Ascending aorta (tissue), 2 donors: ENCODE data around the gene COLQ. TPM values are rescaled to one million over a fixed set of nuclear protein-coding genes. Genes with fewer than 3 reads are reported as not detected.

Experiments used
- DNase-seq, 2 donors: peaks; one replicate each; pipeline ENCODE4 v3.0.0-alpha.2; 2019; ENCODE audit warnings: low spot score in 2 of 2
- H3K27ac ChIP-seq, 2 donors: fragments of 200-600 bp; sonication (generic); one replicate each; pipeline ENCODE4 v1.5.1; 2016 to 2017; ENCODE audit warnings: mild to moderate bottlenecking in 1 of 2
- H3K27me3 ChIP-seq: fragments of 200-600 bp; sonication (generic); one replicate; pipeline ENCODE4 v1.5.1; 2017
- H3K36me3 ChIP-seq, 2 donors: fragments of 200-600 bp; sonication (generic); one replicate each; pipeline ENCODE4 v1.5.1; 2016
- H3K4me1 ChIP-seq, 2 donors: fragments of 200-600 bp; sonication (generic); one replicate each; pipeline ENCODE4 v1.5.1; 2016 to 2017; ENCODE audit warnings: mild to moderate bottlenecking in 1 of 2
- H3K4me3 ChIP-seq, 2 donors: fragments of 200-600 bp; sonication (generic); one replicate each; pipeline ENCODE4 v1.5.1; 2016 to 2017; ENCODE audit warnings: mild to moderate bottlenecking in 1 of 2
- H3K9me3 ChIP-seq, 2 donors: fragments of 200-600 bp; sonication (generic); one replicate each; pipeline ENCODE4 v1.5.1; 2016
- intact Hi-C: fragments of 100-400 bp; cut with DNase I; formaldehyde crosslinking; loops from one replicate; pipeline ENCODE4 v1.15.1; 2023
- total RNA-seq: library from RNA; depleted of rRNA; stranded (reverse); fragments of >200 nt; gene quantifications from one replicate; pipeline ENCODE4 v1.1.0, GENCODE V29; 2016
- TF ChIP-seq, protein P1 (sequence below), 3 experiments: fragments of 200-600 bp in 2 of 3; fragments of 450-650 bp in 1 of 3; sonication (generic) in 2 of 3; IDR thresholded peaks; one replicate each; pipeline ENCODE4 v1.5.1; 2016 to 2019; ENCODE audit warnings: antibody characterized with exemption in 3 of 3, mild to moderate bottlenecking in 1 of 3, moderate library complexity in 1 of 3

COLQ gene
- total RNA-seq, 1 donor from 2014 or later = 4.6 TPM

DNA sequence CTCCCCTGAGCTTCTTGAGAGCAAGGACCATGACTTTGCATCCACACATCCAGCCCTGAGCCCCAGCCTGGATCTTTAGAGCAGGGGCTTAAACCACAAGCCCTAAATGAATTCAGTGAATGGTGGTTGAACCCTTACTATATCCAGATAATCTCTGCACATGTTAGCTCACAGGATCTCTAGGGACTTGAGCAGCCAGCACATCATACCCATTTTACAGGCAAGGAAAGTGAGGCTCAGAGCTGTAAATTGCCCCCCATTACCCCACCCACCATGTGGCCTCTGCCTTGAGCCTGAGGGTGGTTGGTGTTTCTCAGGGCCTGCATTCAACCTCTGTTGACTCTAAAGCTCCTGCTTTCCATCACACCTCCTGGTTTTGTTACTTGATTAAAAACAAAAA is 66.5 kb downstream of the COLQ start:
- Histone ChIP-seq H3K27ac (no peak overlapping the region), H3K4me1 (no peaks in the 10 kb centered on the region), H3K9me3 (no peaks in the 10 kb centered on the region), H3K27me3 (no peaks in the 10 kb centered on the region), H3K4me3 (no peak overlapping the region), H3K36me3 (peaks cover 6 to 19% of the 10 kb centered on the region in 2 donors)
- intact Hi-C loops = no loop called here
- no peak for DNase-seq
- TF ChIP-seq, protein P1, sequence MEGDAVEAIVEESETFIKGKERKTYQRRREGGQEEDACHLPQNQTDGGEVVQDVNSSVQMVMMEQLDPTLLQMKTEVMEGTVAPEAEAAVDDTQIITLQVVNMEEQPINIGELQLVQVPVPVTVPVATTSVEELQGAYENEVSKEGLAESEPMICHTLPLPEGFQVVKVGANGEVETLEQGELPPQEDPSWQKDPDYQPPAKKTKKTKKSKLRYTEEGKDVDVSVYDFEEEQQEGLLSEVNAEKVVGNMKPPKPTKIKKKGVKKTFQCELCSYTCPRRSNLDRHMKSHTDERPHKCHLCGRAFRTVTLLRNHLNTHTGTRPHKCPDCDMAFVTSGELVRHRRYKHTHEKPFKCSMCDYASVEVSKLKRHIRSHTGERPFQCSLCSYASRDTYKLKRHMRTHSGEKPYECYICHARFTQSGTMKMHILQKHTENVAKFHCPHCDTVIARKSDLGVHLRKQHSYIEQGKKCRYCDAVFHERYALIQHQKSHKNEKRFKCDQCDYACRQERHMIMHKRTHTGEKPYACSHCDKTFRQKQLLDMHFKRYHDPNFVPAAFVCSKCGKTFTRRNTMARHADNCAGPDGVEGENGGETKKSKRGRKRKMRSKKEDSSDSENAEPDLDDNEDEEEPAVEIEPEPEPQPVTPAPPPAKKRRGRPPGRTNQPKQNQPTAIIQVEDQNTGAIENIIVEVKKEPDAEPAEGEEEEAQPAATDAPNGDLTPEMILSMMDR (IDR thresholded peaks at IDR 0.05) = no peak

DNA sequence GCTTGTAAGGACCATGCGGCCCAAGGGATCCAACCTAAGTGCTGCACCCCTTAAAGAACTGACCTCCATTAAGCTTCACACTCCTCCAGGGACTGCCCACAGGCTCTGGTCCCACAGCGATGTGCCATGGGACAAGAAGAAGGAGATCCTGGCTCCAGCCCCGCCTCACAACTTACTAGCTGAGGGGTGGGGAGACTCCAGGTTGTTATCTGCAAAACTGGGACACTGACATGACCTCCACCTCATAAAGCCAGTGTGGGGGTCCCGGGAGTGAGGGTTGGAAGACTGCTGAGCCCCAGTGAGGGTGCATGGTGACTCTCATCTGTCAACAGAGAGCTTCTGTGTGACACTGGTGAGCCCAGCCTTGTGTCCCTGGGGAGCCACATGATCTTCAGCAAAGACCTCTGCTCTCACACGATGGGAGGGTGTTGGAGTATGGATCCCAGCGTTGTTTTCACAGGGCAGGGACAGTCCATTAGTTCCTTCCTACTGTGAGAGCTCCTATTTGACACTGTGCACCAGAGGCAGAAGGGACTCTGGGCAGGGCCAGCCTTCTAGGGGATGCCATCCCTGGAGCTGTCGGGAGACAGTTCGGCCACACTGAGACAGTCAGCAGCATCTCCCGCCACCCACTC is 67.4 kb downstream of the COLQ start:
- TF ChIP-seq, protein P1 (IDR thresholded peaks at IDR 0.05) = no peak
- H3K27ac ChIP-seq = no peak overlapping the region
- intact Hi-C loops = no loop called here
- no peaks in the 10 kb centered on the region for H3K4me1 ChIP-seq
- no peak overlapping the region for H3K4me3 ChIP-seq
- H3K36me3 ChIP-seq = peaks cover 7 to 19% of the 10 kb centered on the region in 2 donors
- H3K27me3 ChIP-seq = no peaks in the 10 kb centered on the region
- DNase-seq = no peak
- no peaks in the 10 kb centered on the region for H3K9me3 ChIP-seq

DNA sequence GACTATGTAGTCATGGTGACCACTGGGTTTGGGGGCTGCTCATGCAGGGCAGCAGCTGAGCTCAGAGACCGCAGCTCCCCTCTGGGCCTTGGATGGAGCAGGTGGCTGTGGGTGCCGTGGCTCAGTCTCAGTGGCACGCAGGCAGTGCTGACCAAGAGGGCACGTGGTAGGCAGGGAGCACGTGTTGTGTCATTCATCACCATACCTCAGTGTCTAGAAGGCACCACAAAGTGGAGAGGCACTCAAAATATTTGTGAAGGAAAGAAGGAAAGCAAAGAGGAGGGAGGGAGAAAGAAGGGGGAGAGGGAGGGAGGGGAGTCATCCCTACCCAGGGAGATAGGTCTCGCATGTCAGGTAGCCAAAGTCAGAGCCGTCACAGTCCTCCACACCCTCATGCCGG is 68.0 kb downstream of the COLQ start:
- no peak overlapping the region for H3K4me3 ChIP-seq
- H3K4me1 ChIP-seq = no peaks in the 10 kb centered on the region
- TF ChIP-seq, protein P1 (IDR thresholded peaks at IDR 0.05) = no peak
- no peaks in the 10 kb centered on the region for H3K27me3 ChIP-seq
- no peaks in the 10 kb centered on the region for H3K9me3 ChIP-seq
- H3K27ac ChIP-seq = no peak overlapping the region
- intact Hi-C loops = no loop called here
- peaks cover 7 to 19% of the 10 kb centered on the region in 2 donors for H3K36me3 ChIP-seq
- no peak for DNase-seq

DNA sequence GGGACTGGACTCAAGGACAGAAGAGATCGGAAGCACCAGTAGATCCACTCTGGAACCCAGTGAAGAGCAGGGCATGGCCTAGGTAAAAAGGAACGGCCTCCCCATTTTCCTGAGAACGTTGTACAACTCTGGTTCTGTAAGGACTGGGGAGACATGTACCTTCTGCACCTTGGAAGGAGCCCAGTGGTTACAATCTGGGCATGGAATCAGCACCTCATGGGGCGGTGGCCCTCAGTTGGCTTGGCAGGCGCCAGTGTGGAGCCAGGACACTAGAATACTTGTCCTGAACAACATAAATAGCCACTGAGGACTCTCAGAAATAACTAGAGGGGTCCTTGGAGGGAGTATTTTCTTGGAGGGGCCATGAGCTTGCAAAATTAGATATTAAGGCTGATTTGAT is 68.5 kb downstream of the COLQ start:
- peaks cover 7 to 19% of the 10 kb centered on the region in 2 donors for H3K36me3 ChIP-seq
- DNase-seq = no peak
- H3K4me3 ChIP-seq = no peak overlapping the region
- H3K4me1 ChIP-seq = no peaks in the 10 kb centered on the region
- TF ChIP-seq, protein P1 (IDR thresholded peaks at IDR 0.05) = no peak
- H3K27me3 ChIP-seq = no peaks in the 10 kb centered on the region
- no peaks in the 10 kb centered on the region for H3K9me3 ChIP-seq
- no peak overlapping the region for H3K27ac ChIP-seq
- intact Hi-C loops = no loop called here

DNA sequence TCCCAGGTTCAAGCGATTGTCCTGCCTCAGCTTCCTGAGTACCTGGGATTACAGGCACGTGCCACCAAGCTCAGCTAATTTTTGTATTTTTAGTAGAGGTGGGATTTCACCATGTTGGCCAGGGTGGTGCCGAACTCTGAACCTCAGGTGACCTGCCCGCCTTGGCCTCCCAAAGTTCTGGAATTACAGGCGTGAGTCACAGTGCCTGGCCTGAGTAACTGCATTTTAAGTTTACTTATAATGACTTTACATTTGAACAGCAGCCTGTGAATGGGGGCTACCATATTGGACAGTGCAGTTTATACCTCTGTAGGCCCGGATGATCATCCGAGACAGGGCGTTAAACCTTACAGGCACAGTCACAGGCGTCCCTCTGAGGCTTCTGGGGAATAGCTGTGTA is 69.3 kb downstream of the COLQ start:
- no peaks in the 10 kb centered on the region for H3K27me3 ChIP-seq
- TF ChIP-seq, protein P1 (IDR thresholded peaks at IDR 0.05) = no peak
- DNase-seq = no peak
- no peaks in the 10 kb centered on the region for H3K4me1 ChIP-seq
- H3K4me3 ChIP-seq = no peak overlapping the region
- H3K9me3 ChIP-seq = no peaks in the 10 kb centered on the region
- peaks cover 7 to 19% of the 10 kb centered on the region in 2 donors for H3K36me3 ChIP-seq
- intact Hi-C loops = no loop called here
- H3K27ac ChIP-seq = no peak overlapping the region
